ENCODE data around the gene GJE1. TPM values are rescaled to one million over a fixed set of nuclear protein-coding genes. Genes with fewer than 3 reads are reported as not detected.
"Not testable (repeated sequence)": the region's sequence is repeated elsewhere in the genome, so short reads cannot be mapped to it uniquely, and the experiment has no call there.

GJE1 gene
- total RNA-seq, 1 donor = not detected

GRCh38 chr6:142155091-142155490, 22.4 kb downstream of the GJE1 start:
- peaks cover 30% of the 10 kb centered on the region for H3K4me1 ChIP-seq (ENCODE audit: insufficient read depth, low read length)
- DNase-seq (ENCODE audit: insufficient read length, low spot score, missing footprints) = peak; percentile 71
- H3K27me3 ChIP-seq (ENCODE audit: insufficient read depth, low read length) = no peaks in the 10 kb centered on the region
- H3K27ac ChIP-seq (ENCODE audit: low read depth, low read length) = peak overlapping the region; percentile 20
- no peaks in the 10 kb centered on the region for H4K20me1 ChIP-seq (ENCODE audit: insufficient read depth, low read length)
- H3K4me3 ChIP-seq (ENCODE audit: insufficient read depth, low read length) = no peak overlapping the region
- H3K36me3 ChIP-seq (ENCODE audit: insufficient read depth, low read length) = no peaks in the 10 kb centered on the region
- TF ChIP-seq CTCF (IDR thresholded peaks at IDR 0.05; ENCODE audit: extremely low read depth, low read depth, low read length) = no peak
- no peak overlapping the region for H2AFZ ChIP-seq (ENCODE audit: low read length)
- H3K79me2 ChIP-seq (ENCODE audit: insufficient read depth, low read length) = peaks cover 87% of the 10 kb centered on the region
- no peaks in the 10 kb centered on the region for H3K9me3 ChIP-seq (ENCODE audit: low read depth, low read length)
- peak overlapping the region; percentile 15 for H3K4me2 ChIP-seq (ENCODE audit: insufficient read depth, low read length)

GRCh38 chr6:142155895-142156757, 23.4 kb downstream of the GJE1 start:
- peak overlapping the region; percentile 55 for H3K4me2 ChIP-seq (ENCODE audit: insufficient read depth, low read length)

GRCh38 chr6:142156758-142157068, 24.0 kb downstream of the GJE1 start:
- H3K27ac ChIP-seq (ENCODE audit: low read depth, low read length); H4K20me1 ChIP-seq (ENCODE audit: insufficient read depth, low read length); H3K36me3 ChIP-seq (ENCODE audit: insufficient read depth, low read length); H3K4me3 ChIP-seq (ENCODE audit: insufficient read depth, low read length); H2AFZ ChIP-seq (ENCODE audit: low read length); DNase-seq (ENCODE audit: insufficient read length, low spot score, missing footprints); H3K4me2 ChIP-seq (ENCODE audit: insufficient read depth, low read length); H3K9me3 ChIP-seq (ENCODE audit: low read depth, low read length); H3K27me3 ChIP-seq (ENCODE audit: insufficient read depth, low read length): not testable (repeated sequence)
- Histone ChIP-seq H3K4me1 (ENCODE audit: insufficient read depth, low read length) (peaks cover 30% of the 10 kb centered on the region), H3K79me2 (ENCODE audit: insufficient read depth, low read length) (peaks cover 87% of the 10 kb centered on the region)

More at GRCh38 chr6:142155895-142156757, 23.4 kb downstream of the GJE1 start:
- no peaks in the 10 kb centered on the region for H3K9me3 ChIP-seq (ENCODE audit: low read depth, low read length)
- no peaks in the 10 kb centered on the region for H3K27me3 ChIP-seq (ENCODE audit: insufficient read depth, low read length)
- no peaks in the 10 kb centered on the region for H3K36me3 ChIP-seq (ENCODE audit: insufficient read depth, low read length)
- no peak overlapping the region for H2AFZ ChIP-seq (ENCODE audit: low read length)
- peaks cover 30% of the 10 kb centered on the region for H3K4me1 ChIP-seq (ENCODE audit: insufficient read depth, low read length)
- no peak overlapping the region for H3K4me3 ChIP-seq (ENCODE audit: insufficient read depth, low read length)
- H3K27ac ChIP-seq (ENCODE audit: low read depth, low read length) = peak overlapping the region; percentile 54
- H4K20me1 ChIP-seq (ENCODE audit: insufficient read depth, low read length) = no peaks in the 10 kb centered on the region
- TF ChIP-seq CTCF (IDR thresholded peaks at IDR 0.05; ENCODE audit: extremely low read depth, low read depth, low read length) = peak; percentile 48
- H3K79me2 ChIP-seq (ENCODE audit: insufficient read depth, low read length) = peaks cover 87% of the 10 kb centered on the region
- DNase-seq (ENCODE audit: insufficient read length, low spot score, missing footprints) = peak; percentile 50

GRCh38 chr6:142162780-142163179, 30.1 kb downstream of the GJE1 start:
- no peak for TF ChIP-seq CTCF (IDR thresholded peaks at IDR 0.05; ENCODE audit: extremely low read depth, low read depth, low read length)
- Histone ChIP-seq H3K4me2 (ENCODE audit: insufficient read depth, low read length) (no peak overlapping the region), H3K4me3 (ENCODE audit: insufficient read depth, low read length) (no peak overlapping the region), H2AFZ (ENCODE audit: low read length) (no peak overlapping the region), H3K36me3 (ENCODE audit: insufficient read depth, low read length) (peaks cover 13% of the 10 kb centered on the region), H3K27ac (ENCODE audit: low read depth, low read length) (no peak overlapping the region), H3K9me3 (ENCODE audit: low read depth, low read length) (no peaks in the 10 kb centered on the region), H3K27me3 (ENCODE audit: insufficient read depth, low read length) (no peaks in the 10 kb centered on the region), H3K4me1 (ENCODE audit: insufficient read depth, low read length) (no peaks in the 10 kb centered on the region), H4K20me1 (ENCODE audit: insufficient read depth, low read length) (peaks cover 2% of the 10 kb centered on the region), H3K79me2 (ENCODE audit: insufficient read depth, low read length) (peaks cover 90% of the 10 kb centered on the region)
- DNase-seq (ENCODE audit: insufficient read length, low spot score, missing footprints) = no peak
